HG03064 (cell line): ENCODE measurements around the gene IGSF22.

Source experiments
- ATAC-seq: cut with Tn5 transposase; IDR thresholded peaks from one replicate; pipeline ENCODE4 v1.9.1; 2021; ENCODE audit warnings: low read depth; ENCODE audit not compliant: unreplicated experiment

The IGSF22 gene

GRCh38 chr11:18726040-18726439 is at the start of gene IGSF22:
TSS of gene IGSF22 (minus strand) at chr11:18726188. CDS start at chr11:18724236, 1,952 bp downstream.
- no peak for ATAC-seq

- ATAC-seq = no peak
These were observed 48.8 kb upstream of the IGSF22 start for GRCh38 chr11:18774801-18775200.

DNA sequence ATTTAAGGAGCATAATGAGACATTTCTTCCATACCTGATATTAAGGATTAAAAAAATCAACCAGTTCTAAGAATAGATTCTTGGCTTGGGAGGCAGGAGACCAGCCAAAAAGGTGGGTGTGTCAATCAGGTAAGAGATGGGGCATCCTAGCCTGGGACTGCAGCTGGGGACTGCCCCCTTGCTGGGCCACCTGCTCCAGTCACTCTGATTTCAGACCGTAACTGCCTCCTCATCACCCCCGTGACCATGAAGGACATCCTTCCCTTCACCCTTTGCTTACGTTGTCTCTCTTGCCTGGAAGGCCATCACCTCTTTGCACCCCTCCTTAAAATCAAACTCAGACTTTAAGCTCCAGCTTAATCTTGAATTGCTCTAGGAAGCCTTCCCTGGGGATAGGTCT is 47.7 kb upstream of the IGSF22 start:
- ATAC-seq = no peak

DNA sequence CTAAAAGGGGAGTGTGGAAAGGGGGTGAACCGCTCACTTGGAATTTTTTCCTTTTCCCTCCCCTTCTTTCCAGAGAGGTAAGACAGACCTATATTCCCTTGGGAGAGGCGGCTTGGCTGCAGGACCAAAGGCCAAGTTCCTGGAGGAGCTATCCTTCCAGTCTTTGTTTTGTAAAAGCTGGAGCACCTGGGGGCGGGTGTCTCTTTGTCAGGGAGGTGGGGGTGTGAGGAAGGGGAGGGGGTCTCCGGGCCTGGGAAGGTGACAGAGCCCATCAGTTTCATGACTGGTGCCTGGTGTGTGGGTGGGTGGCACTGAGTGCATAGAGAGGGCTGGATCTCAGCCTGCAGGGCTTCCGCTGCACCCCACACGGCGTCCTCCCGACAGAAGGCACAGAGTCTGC is 47.1 kb upstream of the IGSF22 start:
- ATAC-seq = no peak

- ATAC-seq = no peak
These were observed 46.2 kb upstream of the IGSF22 start for GRCh38 chr11:18772211-18772610.

- ATAC-seq = no peak
These were observed 45.5 kb upstream of the IGSF22 start for GRCh38 chr11:18771266-18772035.

DNA sequence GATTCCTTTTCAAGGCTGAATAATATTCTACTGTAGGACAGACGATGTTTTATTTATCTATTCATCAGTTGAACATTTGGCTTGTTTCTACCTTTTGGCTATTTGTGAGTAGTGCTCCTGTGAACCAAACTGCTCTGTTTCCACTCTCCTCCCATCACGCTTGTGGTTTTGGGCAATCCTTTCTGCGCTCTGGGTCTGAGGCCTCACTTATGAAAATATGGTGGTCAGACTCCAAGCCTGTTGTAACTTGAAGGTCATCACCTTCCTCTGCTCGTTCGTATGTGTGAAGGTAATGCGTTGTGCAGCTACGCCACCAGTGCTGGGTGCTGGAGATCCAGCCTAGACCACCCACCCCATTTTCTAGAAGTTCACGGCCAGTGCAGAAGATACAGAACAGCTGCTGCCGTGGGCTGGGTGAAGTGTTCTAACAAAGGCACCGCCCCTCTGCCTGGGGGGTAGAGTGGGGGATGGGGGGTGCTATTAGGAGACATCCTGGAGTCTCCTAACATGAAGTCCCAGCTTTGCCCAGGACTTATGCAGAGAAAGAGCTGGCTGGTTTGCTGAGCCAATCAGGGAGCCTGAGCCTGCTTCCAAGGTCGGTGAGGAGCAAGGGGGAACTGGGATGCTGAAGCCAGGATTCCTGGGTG is 44.6 kb upstream of the IGSF22 start:
- ATAC-seq = no peak

DNA sequence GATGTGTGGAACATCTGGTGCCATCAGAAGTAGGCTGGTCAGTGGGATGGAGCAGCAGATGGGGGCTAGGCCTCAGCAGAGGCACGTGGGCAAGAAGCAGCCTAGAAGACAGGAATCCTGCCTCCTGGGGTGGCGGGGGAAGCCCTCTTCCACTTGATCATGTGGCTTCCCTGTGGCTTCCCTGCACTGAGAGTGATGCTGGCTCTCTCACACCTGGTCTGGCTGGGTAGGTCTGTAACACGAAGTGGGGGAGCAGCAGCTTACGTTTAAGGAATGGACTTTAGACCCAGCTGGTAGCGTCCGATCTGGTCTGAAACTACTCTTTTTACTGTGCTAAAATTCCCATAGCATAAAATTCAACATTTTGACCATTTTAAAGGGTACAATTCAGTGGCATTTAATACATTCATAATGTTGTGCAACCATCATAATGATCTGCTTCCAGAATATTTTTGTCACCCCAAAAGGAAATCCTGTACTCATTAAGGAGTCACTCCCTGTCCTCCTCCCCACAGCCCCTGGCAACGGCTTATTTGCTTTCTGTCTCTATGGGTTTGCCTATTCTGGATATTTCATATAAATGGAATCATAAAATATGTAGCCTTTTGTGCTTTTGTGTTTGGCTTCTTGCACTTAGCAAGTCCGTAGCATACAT is 43.9 kb upstream of the IGSF22 start:
- ATAC-seq = peak; percentile 41

GRCh38 chr11:18768978-18769377 is 43.0 kb upstream of the IGSF22 start:
- no peak for ATAC-seq

GRCh38 chr11:18768472-18768901 is 42.5 kb upstream of the IGSF22 start:
- ATAC-seq = peak; percentile 87

DNA sequence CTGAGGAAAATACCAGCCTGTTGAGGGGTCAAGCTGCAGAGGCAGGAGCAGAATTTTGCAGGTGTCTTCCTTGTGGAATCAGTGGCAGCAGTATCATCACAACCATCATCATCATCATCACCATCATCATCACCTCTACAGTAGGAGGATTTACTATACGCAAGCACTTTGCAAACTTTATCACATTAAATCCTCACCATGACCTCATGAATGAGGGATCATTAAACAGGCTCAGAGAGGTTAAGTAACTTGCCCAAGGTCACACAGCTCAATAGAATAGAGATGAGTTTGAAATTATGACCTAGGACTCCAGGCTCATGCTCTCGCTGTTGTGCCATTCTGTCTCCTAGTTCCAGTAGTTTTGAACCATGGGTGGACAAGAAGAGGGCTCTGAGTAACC is 40.0 kb upstream of the IGSF22 start:
- no peak for ATAC-seq

DNA sequence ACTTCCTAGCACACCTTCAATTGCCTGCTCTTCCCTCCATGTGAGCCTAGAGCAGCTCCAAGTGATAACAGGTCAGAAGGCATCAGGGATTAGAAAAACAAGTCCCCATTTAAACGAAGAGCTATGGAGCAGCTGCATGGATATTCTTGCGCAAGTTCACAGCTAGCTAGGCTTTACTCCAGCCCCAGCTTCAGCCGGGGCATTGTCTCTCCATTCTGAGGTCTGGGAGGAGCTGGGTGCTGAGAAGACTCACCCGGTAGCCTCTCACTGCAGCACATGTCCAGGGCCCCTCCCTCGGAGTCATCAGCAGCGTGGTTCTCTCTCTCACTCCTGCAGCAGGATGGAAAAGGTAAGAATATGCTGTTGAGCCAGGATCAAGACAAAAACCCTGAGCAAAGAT is 39.6 kb upstream of the IGSF22 start:
- ATAC-seq = no peak

DNA sequence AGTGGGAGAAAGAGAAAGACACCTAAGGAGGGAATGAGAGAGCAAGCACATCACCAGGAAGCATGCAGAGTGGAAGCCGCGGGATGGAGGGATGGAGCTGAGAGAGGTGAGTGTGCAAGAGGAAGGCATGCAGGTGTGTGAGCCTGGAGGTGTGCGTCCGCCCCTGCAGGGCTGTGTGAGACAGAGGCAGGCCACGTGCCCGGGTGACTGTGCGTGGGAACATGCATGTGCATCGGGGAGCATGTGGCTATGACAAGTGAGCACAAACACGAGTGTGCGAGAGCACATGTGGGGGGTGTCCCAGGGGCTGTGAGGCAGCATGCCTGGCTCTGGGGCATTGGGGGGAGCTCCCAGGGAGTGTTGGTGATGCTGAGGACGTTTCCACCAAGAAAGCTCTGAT is 35.8 kb upstream of the IGSF22 start:
- ATAC-seq = no peak

GRCh38 chr11:18761144-18761543 is 35.2 kb upstream of the IGSF22 start:
- ATAC-seq = no peak

DNA sequence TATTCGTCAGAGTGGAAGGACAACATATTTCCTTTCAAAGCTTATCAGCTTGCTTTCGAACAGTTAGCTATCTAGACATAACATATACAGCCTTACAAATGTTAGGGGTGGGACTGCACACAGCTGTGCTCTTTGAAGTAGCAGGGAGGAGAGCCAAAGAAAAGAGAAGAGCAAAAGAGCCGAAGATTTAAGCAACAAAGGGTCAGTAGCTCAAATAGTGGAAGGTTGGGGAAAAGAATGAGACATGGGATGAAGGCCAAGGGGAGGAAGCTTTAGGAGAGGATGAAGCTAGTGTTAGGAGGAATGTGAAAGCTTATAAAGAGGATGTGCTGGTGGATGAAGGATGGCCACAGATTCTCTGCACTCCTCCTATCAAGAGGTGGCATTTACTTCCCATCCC is 31.8 kb upstream of the IGSF22 start:
- ATAC-seq = no peak

GRCh38 chr11:18756889-18757288 is 30.9 kb upstream of the IGSF22 start:
- no peak for ATAC-seq

DNA sequence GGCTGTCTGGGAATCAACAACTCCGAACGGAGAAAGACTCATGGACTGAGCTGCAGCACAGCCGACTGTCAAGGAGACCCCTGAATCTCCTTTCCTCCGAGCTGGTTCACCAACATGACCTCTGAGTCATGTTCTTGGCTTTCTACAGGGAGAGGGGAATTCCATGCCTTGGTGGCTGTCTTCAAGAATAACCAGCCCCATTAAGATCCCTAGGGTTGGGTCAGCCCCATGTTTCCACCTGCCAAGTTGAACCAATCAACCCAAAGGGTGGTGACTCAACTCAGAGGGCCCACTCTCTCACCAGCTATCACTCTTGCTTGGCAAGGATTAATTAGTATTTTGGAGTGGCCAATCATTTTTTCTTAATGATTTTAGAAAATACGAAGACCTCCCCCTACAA is 28.3 kb upstream of the IGSF22 start:
- no peak for ATAC-seq

GRCh38 chr11:18752502-18752901 is 26.5 kb upstream of the IGSF22 start:
- no peak for ATAC-seq

GRCh38 chr11:18750944-18751343 is 25.0 kb upstream of the IGSF22 start:
- no peak for ATAC-seq

DNA sequence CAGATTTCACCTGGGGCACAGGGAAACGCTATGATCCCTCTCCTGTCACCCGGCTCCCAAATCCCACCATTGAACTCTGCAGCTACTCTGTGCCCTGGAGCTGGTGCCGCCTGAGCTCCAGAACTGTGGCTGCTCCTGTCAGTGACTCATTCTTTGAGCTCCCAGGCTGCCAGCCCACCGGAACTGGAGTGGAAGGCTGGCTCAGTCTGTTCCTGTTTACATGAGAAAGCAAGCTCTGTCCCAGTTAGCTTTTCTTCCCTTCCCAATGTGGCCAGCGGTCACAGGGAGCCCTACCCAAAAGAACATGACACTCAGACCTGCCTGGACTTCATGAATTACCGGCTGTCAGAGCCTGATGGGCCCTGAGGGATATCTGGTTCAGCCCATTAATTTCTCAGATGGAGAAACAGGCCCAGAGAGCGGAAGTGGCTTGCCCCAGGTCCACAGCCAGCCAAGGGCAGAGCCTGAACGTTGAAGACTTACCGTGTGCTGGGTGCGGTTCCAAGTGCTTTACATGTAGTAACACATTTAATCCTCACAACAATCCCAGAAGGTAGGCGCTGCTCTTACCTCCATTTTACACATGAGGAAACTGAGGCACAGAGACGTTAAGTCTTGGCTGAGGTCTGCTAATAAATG is 23.8 kb upstream of the IGSF22 start:
- ATAC-seq = no peak

DNA sequence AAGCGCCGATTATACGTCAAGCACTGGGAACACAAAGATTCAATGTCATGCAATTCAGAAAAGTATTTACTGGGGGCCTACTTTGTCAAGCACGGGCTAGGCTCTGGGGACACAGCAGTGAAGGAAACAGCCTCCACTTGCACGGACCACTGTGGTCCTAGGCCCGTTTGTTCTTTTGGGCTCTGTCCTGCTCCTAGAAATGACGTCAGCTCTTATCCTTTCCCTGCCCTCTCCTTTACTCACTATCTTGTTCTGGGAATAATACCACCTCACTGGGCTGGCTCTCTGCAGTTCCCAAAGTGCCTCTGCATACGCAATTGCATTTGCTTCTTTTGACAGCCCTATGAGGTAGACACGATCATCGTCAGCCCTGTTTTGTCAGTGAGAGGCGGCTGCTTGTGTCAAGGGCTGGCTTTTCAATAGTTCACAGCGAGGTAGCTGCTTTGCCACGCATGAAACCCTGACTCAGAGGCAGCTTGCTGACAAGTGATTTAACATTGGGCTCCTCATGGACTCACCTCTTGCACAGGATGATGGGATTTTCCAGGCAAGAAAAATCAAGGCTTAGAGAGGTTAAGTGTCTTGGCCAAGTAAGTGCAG is 22.9 kb upstream of the IGSF22 start:
- no peak for ATAC-seq
